Thyroid gland (tissue), 4 donors: ENCODE measurements around the gene PTPRG.

ENCODE experiments used
- CTCF ChIP-seq, 6 experiments: fragments of 200-600 bp in 3 of 6; fragments of 450-650 bp in 3 of 6; sonication (generic) in 3 of 6; IDR thresholded peaks; one replicate each; pipeline ENCODE4 v1.5.1; 2016 to 2019; ENCODE audit warnings: antibody characterized with exemption in 6 of 6, mild to moderate bottlenecking in 2 of 6, inconsistent platforms in 1 of 6, moderate library complexity in 1 of 6
- POLR2A ChIP-seq, 2 donors: fragments of 450-650 bp; IDR thresholded peaks; one replicate each; pipeline ENCODE4 v1.6.1; 2017; ENCODE audit warnings: antibody characterized with exemption in 2 of 2, mild to moderate bottlenecking in 2 of 2, moderate library complexity in 1 of 2

DNA sequence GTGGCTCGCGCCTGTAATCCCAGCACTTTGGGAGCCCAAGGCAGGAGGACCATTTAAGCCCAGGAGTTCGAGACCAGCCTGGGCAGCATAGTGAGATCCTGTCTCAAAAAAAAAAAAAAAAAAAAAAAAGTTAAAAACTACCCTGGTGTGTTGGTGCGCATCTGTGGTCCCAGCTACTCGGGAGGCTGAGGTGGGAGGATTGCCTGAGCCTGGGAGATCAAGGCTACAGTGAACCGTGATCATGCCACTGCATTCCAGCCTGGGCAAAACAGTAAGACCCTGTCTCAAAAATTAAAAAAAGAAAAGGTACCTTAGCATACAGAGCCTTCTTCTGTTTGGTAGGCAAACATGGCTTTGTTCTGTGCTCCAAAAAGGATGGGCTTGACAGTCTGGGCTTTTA, 57.5 kb downstream of the PTPRG start:
- TF ChIP-seq CTCF (IDR thresholded peaks at IDR 0.05) (no peak), POLR2A (IDR thresholded peaks at IDR 0.05) (no peak)
